ENCODE data around the gene CRYBG1.

DNA sequence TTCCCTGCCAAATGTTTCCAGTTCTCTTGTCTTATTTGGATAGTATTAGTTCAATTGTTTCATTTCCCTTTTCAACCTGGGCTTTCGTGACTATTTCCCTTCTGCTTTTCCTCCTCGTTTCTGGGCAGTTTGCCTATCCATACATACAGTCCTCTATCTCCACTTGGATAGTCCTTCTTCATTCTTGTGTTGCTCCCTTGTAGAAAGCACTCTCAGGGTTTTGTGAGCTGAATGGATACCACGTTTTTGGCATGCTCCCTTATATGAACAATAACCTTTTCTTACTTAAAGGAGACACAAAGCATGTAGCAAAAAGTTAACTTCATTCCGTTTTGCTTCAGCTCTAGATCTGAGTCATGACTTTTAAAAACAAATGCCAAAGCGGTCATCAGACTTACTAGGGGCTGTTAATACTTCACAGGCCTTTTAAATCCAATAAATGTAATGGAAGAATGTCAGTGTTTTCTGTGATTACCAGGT, 16.6 kb downstream of the CRYBG1 start:
- TF ChIP-seq POLR2A (IDR thresholded peaks at IDR 0.05) (no peak), CTCF (IDR thresholded peaks at IDR 0.05) (no peak)
